Gastrocnemius medialis (tissue), 4 donors: ENCODE measurements around the gene APH1B. TPM values are rescaled to one million over a fixed set of nuclear protein-coding genes. Genes with fewer than 3 reads are reported as not detected.

Source experiments
- ATAC-seq, 2 donors: fragments of 150-250 bp; one replicate each; pipeline ENCODE4 v1.9.1; 2016
- DNase-seq, 2 donors: peaks; one replicate each; pipeline ENCODE4 v3.0.0-alpha.2; 2019
- H3K27ac ChIP-seq, 4 donors: fragments of 200-600 bp; sonication (generic); 1 replicate in 1 of 4; 2 replicates in 3 of 4; pipeline ENCODE4 v1.5.1; 2016 to 2018; ENCODE audit warnings: mild to moderate bottlenecking in 2 of 4, moderate library complexity in 1 of 4
- H3K27me3 ChIP-seq, 3 donors: fragments of 200-600 bp; sonication (generic) in 2 of 3; 1 replicate in 1 of 3; 2 replicates in 2 of 3; pipeline versions ENCODE4 v1.5.1 to v1.6.0; 2016 to 2019; ENCODE audit warnings: mild to moderate bottlenecking in 1 of 3, moderate library complexity in 1 of 3
- H3K36me3 ChIP-seq, 2 donors: fragments of 200-600 bp; sonication (generic) in 1 of 2; one replicate each; pipeline ENCODE4 v1.5.1; 2017 to 2018
- H3K4me1 ChIP-seq, 2 donors: fragments of 200-600 bp; sonication (generic) in 1 of 2; one replicate each; pipeline ENCODE4 v1.5.1; 2016 to 2017; ENCODE audit warnings: mild to moderate bottlenecking in 2 of 2
- H3K4me3 ChIP-seq, 4 donors: fragments of 200-600 bp; sonication (generic) in 3 of 4; 1 replicate in 1 of 4; 2 replicates in 3 of 4; pipeline ENCODE4 v1.5.1; 2016 to 2019; ENCODE audit warnings: mild to moderate bottlenecking in 2 of 4
- H3K9me3 ChIP-seq, 3 donors: fragments of 200-600 bp; sonication (generic) in 2 of 3; 1 replicate in 1 of 3; 2 replicates in 2 of 3; pipeline ENCODE4 v1.5.1; 2016 to 2019
- POLR2A ChIP-seq, 2 donors: fragments of 450-650 bp; IDR thresholded peaks; one replicate each; pipeline ENCODE4 v1.6.1; 2017; ENCODE audit warnings: antibody characterized with exemption in 2 of 2, mild to moderate bottlenecking in 2 of 2, moderate library complexity in 2 of 2
- in situ Hi-C, 4 donors: fragments of 200-750 bp; cut with MboI; loops; one replicate each; pipeline versions ENCODE4 v1.15.0 to v1.8.0; 2017; ENCODE audit warnings: low sequenced_read_pairs in 4 of 4
- intact Hi-C: fragments of 100-400 bp; cut with DNase I; formaldehyde crosslinking; loops from one replicate; pipeline ENCODE4 v1.15.1; 2023; ENCODE audit warnings: low total_unique reads
- total RNA-seq, 4 donors: library from RNA; depleted of rRNA; stranded (reverse); fragments of >200 nt; gene quantifications; one replicate each; pipeline versions ENCODE4 v1.1.0 to v1.2.3, GENCODE V29; 2016
- TF ChIP-seq, protein P1 (sequence below), 5 experiments: fragments of 450-650 bp in 3 of 5; fragments of 200-600 bp in 2 of 5; sonication (generic) in 2 of 5; IDR thresholded peaks in 4 of 5; conservative IDR thresholded peaks in 1 of 5; 1 replicate in 4 of 5; 2 replicates in 1 of 5; pipeline ENCODE4 v1.5.1; 2016 to 2019; ENCODE audit warnings: antibody characterized with exemption in 5 of 5, mild to moderate bottlenecking in 3 of 5, moderate library complexity in 3 of 5

The APH1B gene
- total RNA-seq, 4 donors from 2014 or later, result 2.4 to 5.6 (median 2.9) TPM

- H3K4me3 ChIP-seq, result no peak overlapping the region
- DNase-seq, result no peak
- no peaks in the 10 kb centered on the region for H3K9me3 ChIP-seq
- intact Hi-C loops (loop anchor here (5.0 kb wide), 1 partner anchor 49 kb away; no protein-coding TSS in a partner anchor), in situ Hi-C loops (no loop called here)
- no peak overlapping the region for H3K27ac ChIP-seq
- peaks cover 20 to 39% of the 10 kb centered on the region in 2 donors for H3K4me1 ChIP-seq
- H3K36me3 ChIP-seq, result no peaks in the 10 kb centered on the region
- no peak for TF ChIP-seq POLR2A (IDR thresholded peaks at IDR 0.05)
- TF ChIP-seq, protein P1, sequence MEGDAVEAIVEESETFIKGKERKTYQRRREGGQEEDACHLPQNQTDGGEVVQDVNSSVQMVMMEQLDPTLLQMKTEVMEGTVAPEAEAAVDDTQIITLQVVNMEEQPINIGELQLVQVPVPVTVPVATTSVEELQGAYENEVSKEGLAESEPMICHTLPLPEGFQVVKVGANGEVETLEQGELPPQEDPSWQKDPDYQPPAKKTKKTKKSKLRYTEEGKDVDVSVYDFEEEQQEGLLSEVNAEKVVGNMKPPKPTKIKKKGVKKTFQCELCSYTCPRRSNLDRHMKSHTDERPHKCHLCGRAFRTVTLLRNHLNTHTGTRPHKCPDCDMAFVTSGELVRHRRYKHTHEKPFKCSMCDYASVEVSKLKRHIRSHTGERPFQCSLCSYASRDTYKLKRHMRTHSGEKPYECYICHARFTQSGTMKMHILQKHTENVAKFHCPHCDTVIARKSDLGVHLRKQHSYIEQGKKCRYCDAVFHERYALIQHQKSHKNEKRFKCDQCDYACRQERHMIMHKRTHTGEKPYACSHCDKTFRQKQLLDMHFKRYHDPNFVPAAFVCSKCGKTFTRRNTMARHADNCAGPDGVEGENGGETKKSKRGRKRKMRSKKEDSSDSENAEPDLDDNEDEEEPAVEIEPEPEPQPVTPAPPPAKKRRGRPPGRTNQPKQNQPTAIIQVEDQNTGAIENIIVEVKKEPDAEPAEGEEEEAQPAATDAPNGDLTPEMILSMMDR (IDR thresholded peaks at IDR 0.05 in 4 of 5, conservative IDR thresholded peaks at IDR 0.05 in 1 of 5), result no peak
- H3K27me3 ChIP-seq, result no peaks in the 10 kb centered on the region
- no peak for ATAC-seq
Observed at GRCh38 chr15:63241316-63241715, 36.1 kb upstream of the APH1B start.

GRCh38 chr15:63243101-63243500 lies 34.3 kb upstream of the APH1B start:
- no peaks in the 10 kb centered on the region for H3K27me3 ChIP-seq
- peak in 1 of 2 donors; percentile 18 for DNase-seq
- no peaks in the 10 kb centered on the region for H3K9me3 ChIP-seq
- peaks cover 26 to 51% of the 10 kb centered on the region in 2 donors for H3K4me1 ChIP-seq
- H3K4me3 ChIP-seq, result no peak overlapping the region
- peak overlapping the region in 2 of 4 donors; percentile 28 to 38 for H3K27ac ChIP-seq
- H3K36me3 ChIP-seq, result no peaks in the 10 kb centered on the region
- intact Hi-C loops (loop anchor here (5.0 kb wide), 1 partner anchor 51 kb away; no protein-coding TSS in a partner anchor), in situ Hi-C loops (no loop called here)
- TF ChIP-seq, protein P1 (IDR thresholded peaks at IDR 0.05 in 4 of 5, conservative IDR thresholded peaks at IDR 0.05 in 1 of 5), result no peak
- no peak for TF ChIP-seq POLR2A (IDR thresholded peaks at IDR 0.05)
- no peak for ATAC-seq

GRCh38 chr15:63243776-63244175 lies 33.6 kb upstream of the APH1B start:
- no peak for TF ChIP-seq POLR2A (IDR thresholded peaks at IDR 0.05)
- TF ChIP-seq, protein P1 (IDR thresholded peaks at IDR 0.05 in 4 of 5, conservative IDR thresholded peaks at IDR 0.05 in 1 of 5), result no peak
- Histone ChIP-seq H3K36me3 (no peaks in the 10 kb centered on the region), H3K9me3 (no peaks in the 10 kb centered on the region), H3K4me1 (peaks cover 24 to 45% of the 10 kb centered on the region in 2 donors), H3K27me3 (no peaks in the 10 kb centered on the region), H3K27ac (peak overlapping the region in 2 of 4 donors; percentile 28 to 38), H3K4me3 (no peak overlapping the region)
- in situ Hi-C loops (no loop called here), intact Hi-C loops (loop anchor here (5.0 kb wide), 1 partner anchor 51 kb away; no protein-coding TSS in a partner anchor)
- ATAC-seq (no peak), DNase-seq (no peak)

DNA sequence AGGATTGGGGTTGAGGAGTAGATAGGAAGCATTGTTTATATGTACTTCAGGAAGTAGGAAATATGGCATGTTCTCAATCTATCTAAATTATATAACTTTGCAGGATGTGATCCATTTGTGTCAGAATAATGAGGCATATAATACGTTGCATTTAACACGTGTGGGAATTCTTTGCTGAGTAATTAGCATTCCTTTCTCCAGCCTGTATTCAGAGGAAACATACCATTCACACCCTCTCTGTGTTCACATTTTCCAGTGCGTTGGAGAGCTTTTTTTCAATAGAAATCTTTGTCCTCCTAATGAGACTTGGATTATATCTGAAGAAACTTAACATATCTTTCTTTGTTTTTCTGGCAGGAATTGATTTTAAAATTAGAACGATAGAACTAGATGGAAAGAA lies 33.0 kb upstream of the APH1B start:
- intact Hi-C loops (loop anchor here (5.0 kb wide), 1 partner anchor 52 kb away; no protein-coding TSS in a partner anchor), in situ Hi-C loops (no loop called here)
- Histone ChIP-seq H3K4me3 (no peak overlapping the region), H3K27me3 (no peaks in the 10 kb centered on the region), H3K27ac (peak overlapping the region; percentile 12 to 51 (median 38)), H3K9me3 (no peaks in the 10 kb centered on the region), H3K4me1 (peaks cover 21 to 41% of the 10 kb centered on the region in 2 donors), H3K36me3 (no peaks in the 10 kb centered on the region)
- TF ChIP-seq, protein P1 (IDR thresholded peaks at IDR 0.05 in 4 of 5, conservative IDR thresholded peaks at IDR 0.05 in 1 of 5), result no peak
- no peak for TF ChIP-seq POLR2A (IDR thresholded peaks at IDR 0.05)
- ATAC-seq (no peak), DNase-seq (no peak)
